Ovary (tissue), 9 donors: ENCODE measurements around the gene C3orf20. TPM values are rescaled to one million over a fixed set of nuclear protein-coding genes. Genes with fewer than 3 reads are reported as not detected.

Source experiments
- DNase-seq, 5 donors: peaks; one replicate each; pipeline ENCODE4 v3.0.0-alpha.2; 2019 to 2020
- H3K27ac ChIP-seq, 2 donors: fragments of 200-600 bp; one replicate each; pipeline versions ENCODE4 v1.5.1 to v1.8.0; 2019 to 2022
- H3K27me3 ChIP-seq: fragments of 200-600 bp; one replicate; pipeline ENCODE4 v1.8.0; 2022
- H3K36me3 ChIP-seq: fragments of 200-600 bp; sonication (generic); one replicate; pipeline ENCODE4 v1.5.1; 2019
- H3K4me1 ChIP-seq: one replicate; pipeline ENCODE4 v1.8.1; 2013; ENCODE audit warnings: mild to moderate bottlenecking, moderate library complexity; ENCODE audit not compliant: insufficient read depth
- H3K4me3 ChIP-seq: fragments of 200-600 bp; sonication (generic); one replicate; pipeline ENCODE4 v1.5.1; 2017
- H3K9me3 ChIP-seq, 2 donors: fragments of 200-600 bp in 1 of 2; sonication (generic) in 1 of 2; one replicate each; pipeline versions ENCODE4 v1.5.1 to v1.8.1; 2013 to 2019; ENCODE audit warnings: mild to moderate bottlenecking in 1 of 2, moderate library complexity in 1 of 2
- CTCF ChIP-seq, 3 donors: fragments of 450-650 bp in 2 of 3; fragments of 200-600 bp in 1 of 3; IDR thresholded peaks; one replicate each; pipeline versions ENCODE4 v1.5.1 to v1.8.0; 2016 to 2022; ENCODE audit warnings: antibody characterized with exemption in 3 of 3, mild to moderate bottlenecking in 1 of 3
- EP300 ChIP-seq: sonication (generic); formaldehyde crosslinking; IDR thresholded peaks from one replicate; pipeline ENCODE4 v1.6.1; 2017; ENCODE audit warnings: antibody characterized with exemption
- POLR2A ChIP-seq: fragments of 450-650 bp; IDR thresholded peaks from one replicate; pipeline ENCODE4 v1.6.1; 2017; ENCODE audit warnings: antibody characterized with exemption, mild to moderate bottlenecking, moderate library complexity
- WGBS, 3 donors: extraction: QIAGEN DNeasy Blood & Tissue Kit in 1 of 3; methylation state at CpG; one replicate each; pipeline versions ENCODE4 v1.1.5 to v1.1.7; 2013 to 2017; 5-methylcytosine and 5-hydroxymethylcytosine counted together
- intact Hi-C, 4 donors: fragments of 100-400 bp; cut with DNase I; formaldehyde crosslinking; loops; one replicate each; pipeline versions ENCODE4 v1.11.0 to v1.15.1; 2022 to 2023
- polyA plus RNA-seq, 2 donors: library from polyadenylated mRNA; stranded (reverse); fragments of 200-250 nt in 1 of 2; fragments of 350-450 nt in 1 of 2; fragmentation: Illumina TruSeq in 1 of 2; extraction: RNeasy Lipid Tissue Mini Kit (QIAGEN cat#74804) in 1 of 2; gene quantifications; one replicate each; pipeline ENCODE4 v1.2.3, GENCODE V29; 2013 to 2014
- total RNA-seq, 7 donors: library from RNA; depleted of rRNA in 2 of 7; stranded (reverse); fragments of >200 nt in 2 of 7; fragmentation: NEBNext Ultra II Directional in 3 of 7; extraction: Animal tissue kit (Norgen Biotek cat#: 25700) in 3 of 7; gene quantifications; one replicate each; pipeline versions ENCODE4 v1.1.0 to v1.2.4, GENCODE V29; 2016 to 2023
- donor health status: DM: no; HTN: no; CAD: no; lungs with moderate emphysema.
- donor health status: DM: no; HTN: no; CAD: no.
- donor health status: Bipolar disorder and iron deficiency.
- donor health status: DM: yes; HTN: yes; CAD: no.
- donor health status: DM: no; HTN: no; CAD: no.
- donor health status: DM: yes; HTN: yes; CAD: no.

The C3orf20 gene
- total and polyA plus RNA-seq, 9 donors: 0.08 to 0.17 (median 0.11) TPM; not detected in 3

GRCh38 chr3:14798231-14798630, 123.3 kb downstream of the C3orf20 start:
- H3K36me3 ChIP-seq: no peaks in the 10 kb centered on the region
- WGBS, 3 donors: 83 to 90% (median 87%) methylated on average over 6 of the region's 6 CpGs
- no peaks in the 10 kb centered on the region for H3K9me3 ChIP-seq
- H3K4me3 ChIP-seq: no peak overlapping the region
- no peaks in the 10 kb centered on the region for H3K27me3 ChIP-seq
- peak in 1 of 5 donors; percentile 21 for DNase-seq
- H3K4me1 ChIP-seq: peaks cover 4% of the 10 kb centered on the region
- TF ChIP-seq POLR2A: no peak
- no peak for TF ChIP-seq EP300
- TF ChIP-seq CTCF (IDR thresholded peaks at IDR 0.05): no peak
- no peak overlapping the region for H3K27ac ChIP-seq
- intact Hi-C loops: loop anchor here in 1 of 4 donors (10.0 kb wide), 1 partner anchor 117 kb away; no protein-coding TSS in a partner anchor

DNA sequence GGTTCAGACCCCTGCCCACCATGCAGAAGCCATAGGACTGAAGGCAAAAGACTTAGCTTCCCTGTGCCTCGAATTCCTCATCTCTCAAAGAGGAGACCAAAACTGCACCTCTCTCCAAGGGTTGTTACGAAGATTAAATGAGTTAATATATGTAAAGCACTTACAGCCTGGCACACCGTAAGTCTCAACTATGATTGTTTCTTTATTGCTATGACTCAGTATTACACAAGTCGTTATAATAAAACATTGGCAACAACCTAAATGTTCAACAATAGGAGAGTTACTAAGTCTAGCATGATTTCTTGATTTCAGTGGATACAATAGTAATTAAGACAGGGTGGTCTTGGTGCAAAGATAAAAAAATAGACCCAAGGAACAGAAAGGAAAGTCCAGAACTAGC, 124.2 kb downstream of the C3orf20 start:
- 70 to 87% (median 85%) methylated on average over 4 of the region's 4 CpGs for WGBS, 3 donors
- H3K27me3 ChIP-seq: no peaks in the 10 kb centered on the region
- no peak overlapping the region for H3K27ac ChIP-seq
- DNase-seq: no peak
- TF ChIP-seq POLR2A: no peak
- no peak for TF ChIP-seq CTCF (IDR thresholded peaks at IDR 0.05)
- no peak for TF ChIP-seq EP300
- H3K4me1 ChIP-seq: no peaks in the 10 kb centered on the region
- H3K36me3 ChIP-seq: no peaks in the 10 kb centered on the region
- H3K9me3 ChIP-seq: no peaks in the 10 kb centered on the region
- H3K4me3 ChIP-seq: no peak overlapping the region
- intact Hi-C loops: loop anchor here in 1 of 4 donors (10.0 kb wide), 1 partner anchor 116 kb away; no protein-coding TSS in a partner anchor

GRCh38 chr3:14801031-14801430, 126.1 kb downstream of the C3orf20 start:
- WGBS, 3 donors: 89 to 93% (median 93%) methylated on average over 9 of the region's 9 CpGs
- Histone ChIP-seq H3K9me3 (no peaks in the 10 kb centered on the region), H3K27ac (no peak overlapping the region), H3K4me3 (no peak overlapping the region), H3K27me3 (no peaks in the 10 kb centered on the region), H3K36me3 (no peaks in the 10 kb centered on the region), H3K4me1 (no peaks in the 10 kb centered on the region)
- TF ChIP-seq EP300 (no peak), CTCF (IDR thresholded peaks at IDR 0.05) (no peak), POLR2A (no peak)
- intact Hi-C loops: no loop called here
- DNase-seq: no peak

DNA sequence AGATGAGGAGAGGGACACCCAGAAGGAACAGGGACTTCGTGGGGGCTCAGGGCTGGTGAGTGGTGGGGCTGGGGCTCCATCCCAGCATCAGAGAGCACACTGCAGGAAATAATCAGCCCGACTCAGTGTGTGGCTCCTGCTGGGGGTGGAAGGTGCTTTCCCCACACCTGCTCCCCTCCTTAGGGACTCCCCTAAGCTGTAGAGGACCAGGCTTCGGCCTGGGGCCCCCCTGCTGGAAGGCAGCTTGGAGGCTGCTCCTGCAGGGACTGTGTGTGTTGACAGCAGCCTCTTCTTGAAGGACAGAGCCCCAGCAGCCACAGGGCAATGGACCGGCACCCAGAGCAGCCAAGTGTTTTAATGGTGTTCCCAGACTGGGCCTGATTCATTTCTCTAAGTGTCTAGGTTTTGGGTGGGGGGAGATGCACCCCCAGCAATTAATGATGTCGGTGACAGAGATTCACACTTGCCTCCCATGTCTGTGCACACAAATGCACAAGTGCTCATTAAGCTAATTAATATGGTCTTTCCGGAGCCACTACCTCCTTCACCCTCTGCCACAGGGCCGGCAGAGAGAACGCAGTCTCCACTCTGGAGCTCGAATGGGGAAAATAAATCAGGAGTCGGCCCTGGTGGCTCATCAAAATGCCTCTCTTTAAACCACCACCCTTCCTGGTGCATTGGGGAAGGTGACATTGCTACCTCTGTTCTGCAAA, 126.9 kb downstream of the C3orf20 start:
- TF ChIP-seq EP300: no peak
- no peak for TF ChIP-seq CTCF (IDR thresholded peaks at IDR 0.05)
- TF ChIP-seq POLR2A: no peak
- Histone ChIP-seq H3K36me3 (no peaks in the 10 kb centered on the region), H3K4me3 (no peak overlapping the region), H3K27me3 (no peaks in the 10 kb centered on the region), H3K4me1 (no peaks in the 10 kb centered on the region), H3K9me3 (no peaks in the 10 kb centered on the region), H3K27ac (no peak overlapping the region)
- 80 to 86% (median 82%) methylated on average over 10 of the region's 10 CpGs for WGBS, 3 donors
- intact Hi-C loops: no loop called here
- no peak for DNase-seq
